Suppressor macrophage treated with lipopolysaccharide for 1 hour (primary cell): ENCODE results near the gene GADL1.

ENCODE experiments used
- DNase-seq, 3 donors: peaks; one replicate each; pipeline ENCODE4 v3.0.0-alpha.2; 2020 to 2022

GADL1 gene

GRCh38 chr3:30753766-30754165 is 140.7 kb downstream of the GADL1 start:
- DNase-seq = peak; percentile 55 to 71 (median 62)

GRCh38 chr3:30752970-30753369 is 141.5 kb downstream of the GADL1 start:
- peak; percentile 83 to 92 (median 90) for DNase-seq

- peak; percentile 17 to 55 (median 53) for DNase-seq
Measured at GRCh38 chr3:30752491-30752890, 142.0 kb downstream of the GADL1 start.

GRCh38 chr3:30751610-30752299 is 142.7 kb downstream of the GADL1 start:
- peak; percentile 79 to 82 (median 82) for DNase-seq

- no peak for DNase-seq
Measured at GRCh38 chr3:30750967-30751366, 143.5 kb downstream of the GADL1 start.

- no peak for DNase-seq
Measured at GRCh38 chr3:30749230-30749629, 145.2 kb downstream of the GADL1 start.

- DNase-seq = no peak
Measured at GRCh38 chr3:30747771-30748281, 146.6 kb downstream of the GADL1 start.

- DNase-seq = no peak
Measured at GRCh38 chr3:30743641-30744317, 150.7 kb downstream of the GADL1 start.

GRCh38 chr3:30742796-30743619 is 151.5 kb downstream of the GADL1 start:
- peak in 2 of 3 donors; percentile 7 to 46 for DNase-seq

GRCh38 chr3:30741889-30742288 is 152.6 kb downstream of the GADL1 start:
- no peak for DNase-seq

GRCh38 chr3:30738605-30739004 is 155.9 kb downstream of the GADL1 start:
- no peak for DNase-seq

GRCh38 chr3:30737743-30738499 is 156.5 kb downstream of the GADL1 start:
- no peak for DNase-seq

- DNase-seq = no peak
Measured at GRCh38 chr3:30733696-30734095, 160.8 kb downstream of the GADL1 start.

GRCh38 chr3:30733209-30733608 is 161.3 kb downstream of the GADL1 start:
- no peak for DNase-seq

- DNase-seq = no peak
Measured at GRCh38 chr3:30730967-30731366, 163.5 kb downstream of the GADL1 start.

- DNase-seq = no peak
Measured at GRCh38 chr3:30729936-30730335, 164.5 kb downstream of the GADL1 start.

- no peak for DNase-seq
Measured at GRCh38 chr3:30729512-30729911, 164.9 kb downstream of the GADL1 start.

GRCh38 chr3:30728143-30728542 is 166.3 kb downstream of the GADL1 start:
- DNase-seq = no peak

- no peak for DNase-seq
Measured at GRCh38 chr3:30724863-30725262, 169.6 kb downstream of the GADL1 start.

- no peak for DNase-seq
Measured at GRCh38 chr3:30723211-30723610, 171.2 kb downstream of the GADL1 start.

- DNase-seq = no peak
Measured at GRCh38 chr3:30721314-30721634, 173.2 kb downstream of the GADL1 start.

GRCh38 chr3:30720586-30721313 is 173.7 kb downstream of the GADL1 start:
- DNase-seq = no peak
